Uterus (tissue), 4 donors: ENCODE measurements around the gene RIOK2. TPM values are rescaled to one million over a fixed set of nuclear protein-coding genes. Genes with fewer than 3 reads are reported as not detected.
A peak's percentile ranks its signal among the peaks of the same experiment; 100 is the strongest.
"Not testable (repeated sequence)": the region's sequence is repeated elsewhere in the genome, so short reads cannot be mapped to it uniquely, and the experiment has no call there.

ENCODE experiments used
- DNase-seq, 2 donors: peaks; one replicate each; pipeline ENCODE4 v3.0.0-alpha.2; 2019 to 2020
- H3K27ac ChIP-seq, 2 donors: fragments of 200-600 bp; sonication (generic); 1 replicate in 1 of 2; 2 replicates in 1 of 2; pipeline ENCODE4 v1.5.1; 2016 to 2018
- H3K27me3 ChIP-seq, 2 donors: fragments of 200-600 bp; sonication (generic); one replicate each; pipeline ENCODE4 v1.5.1; 2018 to 2019; ENCODE audit warnings: control low read depth in 1 of 2
- H3K36me3 ChIP-seq, 2 donors: fragments of 200-600 bp; sonication (generic); one replicate each; pipeline ENCODE4 v1.5.1; 2019; ENCODE audit warnings: control low read depth in 1 of 2
- H3K4me1 ChIP-seq, 2 donors: fragments of 200-600 bp; sonication (generic); one replicate each; pipeline ENCODE4 v1.5.1; 2018 to 2019; ENCODE audit warnings: control low read depth in 1 of 2
- H3K4me3 ChIP-seq, 2 donors: fragments of 200-600 bp; sonication (generic); 1 replicate in 1 of 2; 2 replicates in 1 of 2; pipeline ENCODE4 v1.5.1; 2018 to 2019; ENCODE audit warnings: mild to moderate bottlenecking in 1 of 2
- H3K9me3 ChIP-seq, 2 donors: fragments of 200-600 bp; sonication (generic); one replicate each; pipeline ENCODE4 v1.5.1; 2019; ENCODE audit warnings: control low read depth in 1 of 2
- POLR2A ChIP-seq, 2 donors: fragments of 450-650 bp; IDR thresholded peaks; one replicate each; pipeline ENCODE4 v1.6.1; 2016; ENCODE audit warnings: antibody characterized with exemption in 2 of 2, mild to moderate bottlenecking in 1 of 2, moderate library complexity in 1 of 2
- intact Hi-C: fragments of 100-400 bp; cut with DNase I; formaldehyde crosslinking; loops from one replicate; pipeline ENCODE4 v1.15.1; 2023; ENCODE audit warnings: low total_unique reads
- total RNA-seq, 4 donors: library from RNA; depleted of rRNA in 3 of 4; stranded (reverse); fragments of >200 nt in 3 of 4; gene quantifications; one replicate each; pipeline versions ENCODE4 v1.1.0 to v1.2.4, GENCODE V29; 2014 to 2023
- TF ChIP-seq, protein P1 (sequence below), 4 experiments: fragments of 200-600 bp in 2 of 4; fragments of 450-650 bp in 2 of 4; sonication (generic) in 2 of 4; IDR thresholded peaks; one replicate each; pipeline ENCODE4 v1.5.1; 2016 to 2019; ENCODE audit warnings: antibody characterized with exemption in 4 of 4, mild to moderate bottlenecking in 2 of 4, moderate library complexity in 1 of 4
- donor health status: DM: yes; HTN: yes; CAD: no.

Gene RIOK2
- total RNA-seq, 4 donors from 2014 or later: 7.7 to 51.9 (median 16.9) TPM

DNA sequence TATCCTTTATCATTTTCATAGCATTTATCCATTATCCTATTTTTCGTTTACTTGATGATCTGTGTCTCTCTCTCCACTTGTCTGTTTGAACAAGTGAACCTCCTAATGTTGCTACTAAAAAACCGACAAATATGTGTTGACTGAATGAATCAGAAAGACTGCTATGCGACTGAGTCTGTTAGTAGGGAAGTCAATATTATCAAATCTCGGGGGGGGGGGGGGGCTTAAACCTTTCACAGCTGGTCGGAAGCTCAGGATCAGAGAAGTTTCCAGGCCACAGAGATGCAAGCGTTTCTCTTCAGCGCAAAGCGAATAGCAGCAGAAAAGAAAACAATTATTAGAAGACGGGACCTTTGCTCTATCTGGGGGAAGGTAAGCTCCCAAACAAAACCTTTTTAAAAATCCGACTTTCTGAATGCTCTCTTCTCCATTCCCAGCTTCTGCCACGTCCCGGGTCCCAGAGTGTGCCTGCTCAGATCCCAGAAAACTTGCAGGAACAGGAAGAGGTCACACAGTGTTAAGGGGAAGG lies 412 bp downstream of the RIOK2 start:
- H3K4me3 ChIP-seq: peak overlapping the region; percentile 76 to 86
- H3K27ac ChIP-seq: peak overlapping the region; percentile 85 to 94
- no peaks in the 10 kb centered on the region for H3K9me3 ChIP-seq
- H3K27me3 ChIP-seq: no peaks in the 10 kb centered on the region
- H3K4me1 ChIP-seq: no peaks in the 10 kb centered on the region
- intact Hi-C loops: no loop called here
- TF ChIP-seq, protein P1, sequence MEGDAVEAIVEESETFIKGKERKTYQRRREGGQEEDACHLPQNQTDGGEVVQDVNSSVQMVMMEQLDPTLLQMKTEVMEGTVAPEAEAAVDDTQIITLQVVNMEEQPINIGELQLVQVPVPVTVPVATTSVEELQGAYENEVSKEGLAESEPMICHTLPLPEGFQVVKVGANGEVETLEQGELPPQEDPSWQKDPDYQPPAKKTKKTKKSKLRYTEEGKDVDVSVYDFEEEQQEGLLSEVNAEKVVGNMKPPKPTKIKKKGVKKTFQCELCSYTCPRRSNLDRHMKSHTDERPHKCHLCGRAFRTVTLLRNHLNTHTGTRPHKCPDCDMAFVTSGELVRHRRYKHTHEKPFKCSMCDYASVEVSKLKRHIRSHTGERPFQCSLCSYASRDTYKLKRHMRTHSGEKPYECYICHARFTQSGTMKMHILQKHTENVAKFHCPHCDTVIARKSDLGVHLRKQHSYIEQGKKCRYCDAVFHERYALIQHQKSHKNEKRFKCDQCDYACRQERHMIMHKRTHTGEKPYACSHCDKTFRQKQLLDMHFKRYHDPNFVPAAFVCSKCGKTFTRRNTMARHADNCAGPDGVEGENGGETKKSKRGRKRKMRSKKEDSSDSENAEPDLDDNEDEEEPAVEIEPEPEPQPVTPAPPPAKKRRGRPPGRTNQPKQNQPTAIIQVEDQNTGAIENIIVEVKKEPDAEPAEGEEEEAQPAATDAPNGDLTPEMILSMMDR (IDR thresholded peaks at IDR 0.05): no peak
- no peak for TF ChIP-seq POLR2A (IDR thresholded peaks at IDR 0.05)
- DNase-seq: no peak
- H3K36me3 ChIP-seq: no peaks in the 10 kb centered on the region

GRCh38 chr5:97181856-97182545 lies 1.0 kb downstream of the RIOK2 start:
- Histone ChIP-seq H3K4me3 (peak overlapping the region; percentile 76 to 86), H3K36me3 (no peaks in the 10 kb centered on the region), H3K27ac (peak overlapping the region in 1 of 2 donors; percentile 85), H3K4me1 (no peaks in the 10 kb centered on the region), H3K27me3 (no peaks in the 10 kb centered on the region), H3K9me3 (no peaks in the 10 kb centered on the region)
- no peak for DNase-seq
- intact Hi-C loops: no loop called here
- no peak for TF ChIP-seq POLR2A (IDR thresholded peaks at IDR 0.05)
- TF ChIP-seq, protein P1 (IDR thresholded peaks at IDR 0.05): no peak

- H3K4me3 ChIP-seq, H3K4me1 ChIP-seq, H3K9me3 ChIP-seq, intact Hi-C loops, H3K36me3 ChIP-seq, H3K27ac ChIP-seq, DNase-seq, H3K27me3 ChIP-seq: not testable (repeated sequence)
Observed at GRCh38 chr5:97179457-97179856, 3.6 kb downstream of the RIOK2 start.

DNA sequence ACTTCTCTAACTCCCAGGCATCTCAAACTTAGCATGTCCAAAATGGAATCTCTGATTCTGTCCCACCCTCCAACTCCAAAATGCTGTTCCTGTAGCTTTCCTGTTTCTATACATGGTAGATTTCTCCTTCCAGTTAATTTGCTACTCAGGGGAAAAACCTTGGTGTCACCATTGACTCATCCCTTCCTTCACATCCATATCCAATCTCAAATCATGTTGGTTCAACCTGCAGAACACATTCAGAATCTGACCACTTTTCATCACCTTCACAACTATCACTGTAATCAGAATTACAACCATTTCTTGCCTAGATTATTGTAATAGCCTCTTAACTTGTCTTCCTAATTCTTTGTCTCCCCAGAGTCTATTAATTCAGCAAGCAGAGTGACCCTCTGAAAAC lies 10.8 kb downstream of the RIOK2 start:
- no peaks in the 10 kb centered on the region for H3K36me3 ChIP-seq
- intact Hi-C loops: no loop called here
- DNase-seq: no peak
- H3K4me3 ChIP-seq: no peak overlapping the region
- no peaks in the 10 kb centered on the region for H3K27me3 ChIP-seq
- H3K9me3 ChIP-seq: no peaks in the 10 kb centered on the region
- H3K4me1 ChIP-seq: no peaks in the 10 kb centered on the region
- H3K27ac ChIP-seq: no peak overlapping the region
- no peak for TF ChIP-seq POLR2A (IDR thresholded peaks at IDR 0.05)
- TF ChIP-seq, protein P1 (IDR thresholded peaks at IDR 0.05): no peak

DNA sequence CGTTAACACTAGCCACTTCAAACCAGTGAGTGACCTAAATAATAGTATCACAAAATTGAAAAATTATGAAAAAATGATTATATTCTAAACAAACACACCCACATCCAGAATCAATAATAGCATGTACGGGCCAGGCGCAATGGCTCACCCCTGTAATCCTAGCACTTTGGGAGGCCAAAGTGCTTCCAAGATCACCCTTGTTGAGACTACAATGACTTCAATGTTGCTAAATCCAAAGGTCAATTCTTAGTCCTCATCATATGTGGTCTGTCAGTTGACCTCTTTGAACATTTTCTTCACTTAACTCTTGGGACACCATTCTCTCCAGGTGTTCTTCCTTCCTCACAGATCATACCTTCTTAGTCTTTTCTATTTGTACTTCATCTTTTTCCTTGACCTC lies 11.3 kb downstream of the RIOK2 start:
- TF ChIP-seq POLR2A (IDR thresholded peaks at IDR 0.05): no peak
- TF ChIP-seq, protein P1 (IDR thresholded peaks at IDR 0.05): no peak
- H3K9me3 ChIP-seq: no peaks in the 10 kb centered on the region
- no peak for DNase-seq
- intact Hi-C loops: no loop called here
- no peak overlapping the region for H3K27ac ChIP-seq
- H3K36me3 ChIP-seq: no peaks in the 10 kb centered on the region
- no peaks in the 10 kb centered on the region for H3K4me1 ChIP-seq
- H3K27me3 ChIP-seq: no peaks in the 10 kb centered on the region
- no peak overlapping the region for H3K4me3 ChIP-seq
